Activated CD4-positive, alpha-beta T cell treated with anti-CD3 and anti-CD28 coated beads, Interleukin-2, amount 50 U/mL, for 1 hour (primary cell): ENCODE measurements around the gene CBFA2T2.
A peak's percentile ranks its signal among the peaks of the same experiment; 100 is the strongest.

Experiments used
- DNase-seq: peaks from one replicate; pipeline ENCODE4 v3.0.0-alpha.2; 2020

The CBFA2T2 gene

DNA sequence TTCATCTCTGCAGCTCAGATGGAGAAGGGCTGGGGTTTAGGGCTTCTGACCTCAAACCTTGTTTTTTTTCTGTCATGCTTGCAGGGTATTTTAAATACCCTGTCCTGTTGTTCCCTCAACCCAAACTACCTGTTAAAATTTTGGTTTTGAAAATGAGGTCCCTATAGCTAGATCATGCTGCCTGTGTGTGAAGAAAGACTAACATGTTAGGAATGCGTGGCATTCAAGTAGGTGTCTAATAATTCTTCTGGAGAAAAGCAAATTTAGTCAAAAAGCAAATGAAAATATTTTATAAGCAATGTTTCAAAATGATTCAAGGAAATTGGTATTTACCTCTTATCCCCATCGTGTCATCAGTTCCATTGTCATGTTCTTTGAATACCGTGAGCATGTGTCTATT is 95.1 kb downstream of the CBFA2T2 start:
- DNase-seq, result no peak

DNA sequence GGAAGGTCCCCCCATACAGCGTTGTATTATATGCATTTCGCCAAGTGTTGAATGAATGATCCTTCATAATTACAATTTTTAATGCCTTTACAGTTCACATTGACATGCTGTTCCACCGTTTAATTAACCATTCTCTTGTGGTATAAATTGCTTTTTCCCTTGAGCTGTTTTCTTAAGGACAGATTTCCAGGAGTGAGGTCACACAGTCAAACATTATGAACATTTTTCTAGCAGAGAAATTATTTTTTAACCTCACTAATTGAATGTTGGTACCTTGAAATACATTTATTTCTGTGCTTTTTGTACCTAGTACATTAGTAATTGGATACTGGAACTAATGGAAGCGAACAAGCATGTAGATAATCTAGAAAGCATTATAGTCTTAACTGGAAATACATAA is 95.5 kb downstream of the CBFA2T2 start:
- no peak for DNase-seq

DNA sequence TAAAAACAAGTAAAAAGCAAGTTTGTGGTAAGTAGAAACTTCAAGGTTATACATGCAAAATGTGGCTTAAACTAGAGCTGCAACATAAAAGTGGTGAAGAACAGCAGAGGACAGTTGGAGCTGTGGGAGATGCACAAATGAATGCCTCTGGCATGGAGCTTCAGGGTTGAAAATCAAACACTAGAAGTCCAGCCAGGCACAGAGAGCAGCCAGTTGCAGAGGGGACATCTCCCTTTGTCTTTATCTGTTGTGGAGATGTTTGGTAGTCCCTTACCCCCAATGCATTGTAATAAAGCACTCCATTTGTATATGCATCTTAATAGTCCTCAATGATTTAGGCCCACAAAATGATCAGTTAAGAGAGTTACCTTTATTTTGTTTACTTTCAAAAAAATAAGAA is 99.2 kb downstream of the CBFA2T2 start:
- DNase-seq, result no peak

DNA sequence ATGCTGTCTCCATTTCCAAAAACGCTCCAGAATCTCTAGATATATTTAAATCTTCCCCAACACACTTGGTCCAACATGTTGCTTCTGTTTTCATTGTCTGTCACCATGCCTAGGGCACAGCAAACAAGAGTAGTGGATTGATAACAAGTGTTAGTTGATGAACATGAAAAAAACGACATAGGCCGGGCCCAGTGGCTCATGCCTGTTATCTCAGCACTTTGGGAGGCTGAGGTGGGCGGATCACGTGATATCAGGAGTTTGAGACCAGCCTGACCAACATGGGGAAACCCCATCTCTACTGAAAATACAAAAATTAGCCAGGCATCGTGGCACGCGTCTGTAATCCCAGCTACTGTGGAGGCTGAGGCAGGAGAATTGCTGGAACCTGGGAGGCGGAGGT is 102.0 kb downstream of the CBFA2T2 start:
- peak; percentile 24 for DNase-seq

DNA sequence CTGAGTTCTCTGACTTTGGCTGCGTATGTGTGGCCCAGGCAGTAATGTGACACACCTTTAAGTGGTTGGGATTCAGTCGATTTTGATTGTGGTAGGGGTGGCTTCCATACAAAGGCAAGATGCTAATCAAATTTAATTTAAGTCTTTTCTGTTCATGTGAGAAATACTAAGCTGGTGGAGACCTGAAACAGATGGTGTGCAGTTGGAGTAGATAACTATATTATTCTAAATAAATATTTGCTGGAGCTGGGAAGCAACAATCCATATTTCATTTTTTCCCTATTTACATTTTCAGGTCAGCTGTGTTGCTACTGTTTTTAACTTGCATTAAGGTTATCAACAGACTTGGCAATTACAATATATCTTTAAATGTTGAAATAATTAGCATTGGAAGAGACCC is 104.8 kb downstream of the CBFA2T2 start:
- DNase-seq, result no peak

DNA sequence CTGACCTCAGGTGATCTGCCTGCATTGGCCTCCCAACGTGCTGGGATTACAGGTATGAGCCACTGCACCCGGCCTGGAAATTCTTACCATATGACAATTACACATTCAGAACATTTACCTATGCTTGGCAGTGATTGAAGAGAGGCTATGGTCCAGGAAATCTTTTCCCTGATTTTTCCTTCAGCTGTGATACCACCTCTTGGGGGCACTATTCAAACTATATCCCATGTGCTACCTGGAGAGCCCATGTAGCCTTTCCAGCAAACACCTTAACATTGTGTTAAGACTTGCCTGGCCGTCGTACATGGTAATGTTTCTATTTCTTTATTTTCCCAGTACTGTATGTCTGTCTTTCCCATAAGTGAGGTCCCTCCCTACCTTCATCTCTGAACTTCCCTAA is 110.5 kb downstream of the CBFA2T2 start:
- DNase-seq, result no peak

DNA sequence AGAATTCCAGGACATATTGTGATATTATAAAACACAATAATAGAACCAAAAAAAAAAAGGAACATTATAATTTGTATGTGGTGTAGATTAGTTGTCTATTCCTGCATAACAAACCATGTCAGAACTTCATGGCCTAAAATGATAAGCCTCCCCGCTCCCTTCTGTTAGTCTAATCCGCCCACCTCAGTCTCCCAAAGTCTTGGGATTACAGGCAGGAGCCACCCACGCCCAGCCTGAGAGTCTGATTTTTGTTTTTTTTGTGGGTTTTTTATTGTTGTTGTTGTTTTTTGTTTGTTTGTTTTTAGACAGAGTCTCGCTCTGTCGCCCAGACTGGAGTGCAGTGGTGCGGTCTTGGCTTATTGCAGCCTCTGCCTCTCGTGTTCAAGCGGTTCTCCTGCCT is 111.1 kb downstream of the CBFA2T2 start:
- DNase-seq, result no peak

DNA sequence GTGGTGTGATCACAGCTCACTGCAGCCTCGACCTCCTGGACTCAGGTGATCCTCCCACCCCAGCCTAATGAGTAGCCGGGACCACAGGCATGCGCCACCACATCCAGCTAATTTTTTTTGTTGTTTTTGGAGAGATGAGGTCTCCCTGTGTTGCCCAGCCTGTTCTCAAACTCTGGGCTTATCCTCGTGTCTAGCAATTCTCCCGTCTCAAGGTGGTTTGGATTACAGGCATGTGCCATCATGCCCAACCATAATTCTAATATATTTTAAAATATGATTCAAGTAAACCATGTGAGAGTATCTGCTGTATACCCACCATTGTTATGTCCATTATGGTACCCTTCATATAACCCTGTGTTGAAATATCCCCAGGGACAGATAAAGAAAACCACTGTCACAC is 112.0 kb downstream of the CBFA2T2 start:
- no peak for DNase-seq

DNA sequence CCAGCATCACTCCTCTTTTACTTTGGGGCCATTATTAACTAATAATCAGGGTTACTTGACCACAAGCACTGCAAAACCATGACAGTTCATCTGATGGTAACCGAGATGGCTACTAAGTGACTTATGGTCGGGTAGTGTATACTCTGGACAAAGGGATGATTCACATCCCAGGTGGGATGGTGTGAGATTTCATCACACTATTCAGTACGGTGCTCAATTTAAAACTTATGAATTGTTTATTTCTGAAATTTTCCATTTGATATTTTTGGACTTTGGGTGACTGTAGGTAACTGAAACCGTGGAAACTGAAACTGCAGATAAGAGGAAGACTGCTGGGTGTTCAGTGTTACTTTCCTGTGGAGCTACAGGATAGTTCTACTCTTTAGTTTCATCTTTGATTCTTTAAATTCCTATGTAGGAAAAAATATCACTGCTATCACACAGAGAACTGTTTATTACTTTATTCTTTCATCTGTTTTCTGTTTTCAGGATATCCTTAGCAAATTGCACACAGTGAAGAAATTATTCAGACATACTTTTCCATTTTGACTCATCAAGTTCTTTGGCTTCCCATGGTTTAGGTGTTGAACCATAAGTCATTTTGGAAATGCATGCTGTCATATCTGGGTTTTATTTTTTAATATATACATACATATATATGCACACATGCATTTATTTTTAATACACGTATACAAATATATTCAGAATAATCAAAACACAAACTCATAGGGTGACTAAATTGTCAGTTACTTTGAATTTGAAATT is 113.1 kb downstream of the CBFA2T2 start:
- DNase-seq, result no peak

DNA sequence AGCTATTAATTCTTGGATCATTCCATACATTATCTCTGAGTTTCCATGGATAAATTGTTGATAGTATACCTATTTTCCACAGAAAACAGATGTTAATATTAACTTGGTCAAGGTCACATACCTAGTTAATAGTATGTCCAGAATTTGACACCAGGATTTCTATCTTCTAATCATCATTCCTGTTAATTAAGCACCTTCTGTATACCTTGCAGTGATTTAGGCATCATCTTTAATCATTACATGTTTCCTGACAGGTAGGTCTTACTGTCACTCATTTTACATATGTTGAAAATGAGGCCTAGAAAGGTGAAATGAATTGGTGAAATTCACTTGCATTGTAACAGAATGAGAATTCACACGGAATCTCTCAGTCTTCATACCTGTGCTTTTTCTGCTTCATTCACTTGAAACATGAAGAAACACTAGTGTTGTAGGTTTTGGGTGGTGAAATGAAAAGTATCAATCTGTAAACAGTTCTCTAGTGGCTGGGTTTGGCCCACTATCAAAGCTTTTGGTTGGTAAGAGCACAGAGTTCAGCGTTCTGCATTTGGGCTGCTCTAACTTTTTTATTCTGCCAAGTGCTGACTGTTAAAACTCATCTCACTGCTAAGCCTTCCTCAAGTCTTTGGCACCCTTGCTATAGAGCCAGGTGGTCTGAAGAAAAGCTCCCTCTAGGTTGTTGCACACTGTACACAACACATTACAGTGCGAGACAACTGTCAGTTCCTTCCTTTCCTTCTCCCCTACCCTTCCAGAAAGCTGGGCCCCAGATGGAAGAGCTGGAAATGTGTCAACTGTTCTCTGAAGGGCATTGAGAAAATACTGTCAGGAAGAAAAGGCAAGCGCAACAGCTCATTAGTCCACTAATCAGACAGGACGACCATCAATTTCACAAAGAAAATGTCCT is 114.4 kb downstream of the CBFA2T2 start:
- DNase-seq, result no peak

DNA sequence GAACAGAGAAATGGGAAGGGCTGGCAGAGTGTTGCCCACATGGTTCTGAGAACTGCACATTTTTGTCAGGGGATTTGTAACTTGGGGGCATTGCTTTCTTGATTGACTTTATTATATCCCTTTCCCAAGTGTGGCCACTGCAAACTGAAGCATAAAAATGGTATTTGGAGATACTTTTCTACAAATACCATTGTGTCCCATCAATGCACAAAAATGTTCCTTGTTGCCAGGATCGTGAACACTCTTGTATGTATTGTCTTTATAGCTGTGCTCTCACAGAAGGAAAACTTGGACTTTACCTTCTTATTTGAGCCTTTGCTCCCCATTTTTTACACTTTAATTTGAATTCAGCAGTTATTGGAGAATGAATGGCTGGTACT is 115.1 kb downstream of the CBFA2T2 start:
- DNase-seq, result no peak

DNA sequence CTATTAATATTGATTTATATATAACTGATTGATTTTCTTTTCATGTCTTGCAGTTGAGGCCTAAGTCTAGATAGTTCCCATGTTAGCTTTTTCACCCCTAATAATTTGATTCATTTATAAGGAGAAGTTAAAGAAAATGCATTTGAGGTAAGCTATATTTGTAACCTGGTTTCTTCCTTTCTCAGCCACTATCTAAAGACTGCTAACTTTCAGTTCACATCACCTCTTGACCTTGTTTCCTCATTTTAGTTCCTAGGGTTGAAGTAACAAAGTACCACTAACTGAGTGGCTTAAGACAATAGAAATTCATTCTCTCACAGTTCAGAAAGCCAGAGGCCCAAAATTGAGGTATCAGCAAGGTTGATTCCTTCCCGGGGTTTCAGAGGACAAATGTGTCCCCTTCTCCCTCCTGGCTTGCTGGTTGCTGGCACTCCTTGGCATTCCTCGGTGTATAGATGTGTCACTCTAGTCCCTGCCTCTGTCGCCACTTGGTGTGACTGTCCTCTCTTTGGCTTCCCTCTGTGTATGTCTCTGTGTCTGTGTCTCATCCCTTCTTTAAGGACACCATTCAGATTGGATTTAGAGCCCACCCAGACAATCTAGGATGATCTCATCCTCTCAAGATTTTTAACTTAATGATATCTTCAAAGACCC is 116.3 kb downstream of the CBFA2T2 start:
- no peak for DNase-seq

DNA sequence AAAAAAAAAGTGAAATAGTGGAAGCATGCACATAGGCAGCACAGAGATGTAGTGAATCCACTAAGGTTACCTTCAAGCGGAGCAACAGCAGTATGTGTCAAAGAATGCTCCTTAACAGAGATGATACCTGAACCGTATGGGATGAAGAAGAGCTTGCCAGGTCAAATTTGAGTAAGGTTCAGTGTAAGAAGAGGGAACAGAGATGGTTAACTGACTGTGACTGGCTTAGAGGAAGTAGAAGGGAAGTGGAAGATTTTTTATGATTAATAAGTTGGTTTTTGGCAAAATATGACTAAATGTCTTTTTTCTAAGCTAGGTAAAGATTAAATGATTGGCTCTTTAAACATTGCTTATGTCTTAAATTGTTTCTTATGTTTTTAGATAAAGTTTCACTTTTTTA is 119.6 kb downstream of the CBFA2T2 start:
- DNase-seq, result no peak

DNA sequence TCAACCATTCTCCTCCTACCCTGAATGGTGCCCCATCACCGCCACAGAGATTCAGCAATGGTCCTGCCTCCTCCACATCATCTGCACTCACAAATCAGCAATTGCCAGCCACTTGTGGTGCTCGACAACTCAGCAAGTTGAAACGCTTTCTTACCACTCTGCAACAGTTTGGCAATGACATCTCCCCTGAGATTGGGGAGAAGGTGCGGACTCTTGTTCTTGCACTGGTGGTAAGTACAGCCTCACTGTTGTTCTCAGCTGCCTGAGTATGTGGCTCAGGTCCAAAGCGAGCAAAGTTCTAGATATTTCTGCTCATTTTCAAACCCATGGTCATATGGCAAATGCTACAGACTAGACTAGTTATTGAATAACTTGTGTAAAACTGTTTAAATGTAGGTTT is 121.2 kb downstream of the CBFA2T2 start:
- no peak for DNase-seq

DNA sequence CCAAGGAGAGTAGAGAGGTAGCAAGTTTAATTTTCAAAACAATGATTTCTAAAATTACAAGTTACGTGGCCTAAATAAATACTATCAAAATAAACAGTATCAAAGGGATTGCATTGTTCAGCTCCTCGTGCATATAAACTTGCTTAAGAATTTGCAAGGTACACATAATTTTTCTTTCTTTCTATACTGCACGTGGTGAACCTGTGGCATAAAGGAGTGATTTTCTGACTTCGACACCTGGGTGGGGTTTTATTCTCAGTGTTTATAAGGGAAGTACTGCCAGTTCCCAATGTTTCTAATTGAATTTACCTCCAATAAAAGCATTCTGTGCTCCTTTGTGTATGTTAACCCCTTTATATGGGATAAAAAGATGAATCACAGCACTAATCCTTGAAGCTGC is 122.1 kb downstream of the CBFA2T2 start:
- DNase-seq, result no peak

DNA sequence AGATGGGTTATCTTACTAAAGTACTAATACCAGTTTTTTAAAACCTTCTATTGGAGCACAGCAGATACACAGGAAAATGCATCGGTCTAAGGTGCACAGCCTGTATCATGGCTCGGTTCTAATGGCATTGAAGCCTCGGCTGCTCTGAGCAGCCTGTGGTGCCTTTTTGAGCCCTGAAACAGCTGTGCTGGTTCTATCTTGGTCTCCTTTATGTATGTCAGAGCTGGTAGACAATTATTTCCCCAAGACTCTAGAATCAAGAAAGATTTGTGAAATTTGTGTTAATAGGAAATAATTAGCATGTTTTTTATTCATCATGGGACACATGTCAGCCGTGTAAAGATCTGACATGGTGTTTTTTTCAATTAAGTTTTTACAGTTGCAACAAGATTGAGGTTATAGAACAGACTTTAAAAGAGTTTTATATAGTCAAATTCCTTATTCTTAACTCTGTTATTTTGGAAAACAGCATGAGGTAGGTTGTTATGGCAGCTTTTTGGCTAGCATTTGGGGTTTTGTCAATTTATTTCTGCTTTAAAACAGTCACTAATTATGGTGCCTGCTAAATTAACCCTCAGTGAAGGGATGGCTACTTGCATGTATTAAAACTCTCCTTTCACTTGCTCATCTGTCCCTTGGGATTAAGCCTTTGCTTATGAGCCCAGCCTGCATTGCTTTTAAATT is 132.0 kb downstream of the CBFA2T2 start:
- no peak for DNase-seq

DNA sequence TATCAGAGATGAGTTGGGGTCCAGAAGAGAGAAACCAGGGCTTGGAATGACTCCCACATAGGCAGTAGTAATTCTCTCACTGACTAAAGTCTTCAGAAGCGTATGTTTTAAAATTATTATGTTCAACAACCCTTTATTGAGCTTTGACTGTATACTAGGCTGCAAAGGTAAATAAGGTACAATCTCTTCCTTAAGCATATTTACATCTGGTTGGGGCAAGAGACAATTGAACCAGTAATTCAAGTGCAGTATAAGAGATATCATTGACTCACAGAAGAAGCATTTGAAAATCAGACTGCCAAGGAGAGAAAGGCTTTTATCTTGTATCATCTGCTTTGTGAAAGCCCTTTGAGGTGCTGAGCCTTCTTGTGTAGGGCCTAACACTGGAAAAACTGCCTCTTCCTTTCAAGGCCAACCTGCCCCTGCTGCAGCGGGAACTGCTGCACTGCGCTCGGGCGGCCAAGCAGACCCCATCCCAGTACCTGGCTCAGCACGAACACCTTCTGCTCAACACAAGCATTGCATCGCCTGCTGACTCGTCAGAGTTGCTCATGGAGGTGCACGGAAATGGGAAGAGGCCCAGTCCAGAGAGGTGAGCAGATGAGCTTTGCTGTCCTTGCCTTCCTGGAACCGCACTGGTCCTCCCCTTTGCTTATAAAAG is 132.9 kb downstream of the CBFA2T2 start:
- no peak for DNase-seq

DNA sequence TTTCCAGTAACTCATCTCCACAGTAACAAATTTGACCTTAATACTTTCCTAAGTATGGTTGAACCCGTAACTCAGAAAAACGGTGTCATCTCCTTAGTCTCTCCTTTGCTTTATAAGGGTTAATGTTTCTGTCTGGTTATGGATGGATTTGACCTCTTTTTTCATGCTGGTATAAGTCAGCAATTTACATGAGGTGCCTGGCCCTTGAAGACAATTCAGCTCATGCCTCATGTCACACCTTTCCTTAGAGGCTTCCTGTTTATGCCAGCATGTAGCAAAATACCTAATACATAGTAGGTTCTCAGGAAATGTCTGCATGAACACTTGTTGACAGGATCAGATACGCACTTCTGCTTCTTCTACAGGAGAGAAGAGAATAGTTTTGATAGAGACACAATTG is 134.5 kb downstream of the CBFA2T2 start:
- no peak for DNase-seq

DNA sequence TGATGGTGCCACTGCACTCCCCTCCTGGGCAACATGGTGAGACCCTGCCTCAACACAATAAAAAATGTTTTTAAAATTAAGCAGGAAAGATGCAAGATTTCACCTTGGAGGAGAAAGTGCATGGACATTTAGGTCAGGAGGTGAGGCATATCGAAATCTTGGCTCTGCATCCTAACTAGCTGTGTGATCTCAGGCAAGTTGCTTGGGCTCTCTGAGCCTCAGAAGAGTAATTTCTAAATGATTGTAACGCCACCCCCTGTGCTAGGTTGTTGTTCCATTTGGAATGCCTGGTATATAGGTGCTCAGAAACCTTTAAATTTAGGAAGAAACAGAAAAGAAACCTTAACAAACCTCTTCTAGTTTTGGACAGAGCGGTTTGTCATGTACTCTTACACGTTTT is 136.3 kb downstream of the CBFA2T2 start:
- DNase-seq, result no peak

DNA sequence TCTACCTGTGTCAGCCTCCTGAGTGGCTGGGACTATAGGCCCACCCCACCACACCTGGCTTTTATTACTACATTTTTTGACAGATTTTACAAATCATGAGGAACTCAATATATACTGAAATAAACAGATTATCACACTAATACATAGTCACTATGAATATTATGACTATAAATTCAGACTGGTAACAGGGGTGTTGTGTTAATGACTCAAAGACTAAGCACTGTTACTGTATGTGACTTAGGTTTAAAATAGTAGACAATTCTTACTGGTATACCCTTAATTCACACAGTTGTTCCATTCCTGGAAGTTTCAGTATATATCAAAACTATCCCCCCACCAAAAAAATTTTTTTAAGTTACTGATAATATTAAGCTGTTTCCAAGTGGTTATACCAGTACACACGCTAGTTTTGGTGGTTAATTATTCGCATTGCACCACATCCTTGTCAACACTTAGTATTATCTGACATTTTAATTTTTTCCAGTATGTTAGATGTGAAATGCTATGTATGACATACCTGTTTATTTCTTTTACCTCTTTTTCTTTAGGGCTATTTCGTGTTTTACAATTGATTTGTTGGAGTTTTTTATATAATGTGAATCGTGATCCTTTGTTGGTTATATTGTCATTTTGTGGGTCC is 137.8 kb downstream of the CBFA2T2 start:
- no peak for DNase-seq

DNA sequence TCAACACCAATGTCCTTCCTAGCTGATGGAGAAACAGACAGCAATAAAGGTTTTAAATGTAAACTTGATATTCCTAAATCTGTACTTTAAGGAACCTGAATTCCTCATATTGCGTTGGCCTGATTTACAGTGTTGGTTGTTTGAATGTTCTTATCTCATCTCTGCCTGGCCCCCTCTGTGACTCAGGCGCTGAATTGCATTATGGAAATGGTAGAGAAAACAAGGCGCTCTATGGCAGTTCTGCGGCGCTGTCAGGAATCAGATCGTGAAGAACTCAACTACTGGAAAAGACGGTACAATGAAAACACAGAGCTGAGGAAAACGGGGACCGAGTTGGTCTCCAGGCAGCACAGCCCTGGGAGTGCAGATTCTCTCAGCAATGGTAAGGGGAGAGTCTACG is 139.6 kb downstream of the CBFA2T2 start:
- no peak for DNase-seq

DNA sequence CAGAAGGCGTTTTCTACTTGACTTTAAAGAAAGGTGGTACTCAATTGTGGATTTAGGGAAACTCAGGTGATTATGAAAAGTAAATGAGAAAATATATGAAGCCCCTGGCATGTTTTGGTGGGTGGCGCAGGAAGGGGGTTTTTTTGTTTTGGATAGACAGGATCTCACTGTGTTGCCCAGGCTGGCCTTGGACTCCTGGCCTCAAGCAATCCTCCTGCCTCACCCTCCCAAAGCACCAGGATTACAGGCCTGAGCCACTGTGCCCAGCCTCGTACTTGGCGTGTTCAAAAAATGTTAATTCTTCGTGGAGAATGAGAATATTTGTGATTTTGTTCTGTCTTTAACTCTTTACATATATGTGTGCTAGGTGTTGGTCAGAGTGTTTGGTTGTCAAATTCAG is 140.1 kb downstream of the CBFA2T2 start:
- no peak for DNase-seq
